PC-9 (cell line): Measurements from ENCODE around the gene MEAK7. TPM values are rescaled to one million over a fixed set of nuclear protein-coding genes. Genes with fewer than 3 reads are reported as not detected.

Experiments
- BruUV-seq: library from RNA; stranded (reverse); fragments of 400-500 nt; replicated peaks from 2 replicates; lab custom pipeline; 2021; lab: Mats Ljungman, UMichigan
- CTCF ChIA-PET: fragments of 300-600 bp; sonication (Branson Sonifier 250); formaldehyde crosslinking; loops from one replicate; lab custom pipeline; 2022; ENCODE audit warnings: antibody characterized with exemption; lab: Charles Lee
- POLR2A ChIA-PET: fragments of 300-600 bp; sonication (Branson Sonifier 250); formaldehyde crosslinking; loops from one replicate; lab custom pipeline; 2022; ENCODE audit warnings: antibody characterized with exemption; ENCODE audit not compliant: unreplicated experiment; lab: Charles Lee
- DNase-seq, 2 experiments: peaks; one replicate each; pipeline versions ENCODE4 v3.0.0 to v3.0.0-alpha.2; 2015 to 2022; ENCODE audit warnings: mixed read lengths in 1 of 2
- H2AFZ ChIP-seq: fragments of 200-600 bp; sonication (generic); 2 replicates; pipeline ENCODE4 v1.8.1; 2017; ENCODE audit warnings: antibody characterized with exemption
- H3F3A ChIP-seq: fragments of 200-600 bp; sonication (generic); 2 replicates; pipeline ENCODE4 v1.8.1; 2017; ENCODE audit warnings: antibody characterized with exemption, mild to moderate bottlenecking, low read depth; ENCODE audit not compliant: insufficient read depth
- H3K27ac ChIP-seq: fragments of 200-600 bp; sonication (generic); 2 replicates; pipeline ENCODE4 v1.6.1; 2016; ENCODE audit warnings: mixed run types
- H3K27me3 ChIP-seq: fragments of 200-600 bp; sonication (generic); 2 replicates; pipeline ENCODE4 v1.6.1; 2016; ENCODE audit warnings: low read depth, mixed run types; ENCODE audit not compliant: insufficient read depth
- H3K36me3 ChIP-seq: fragments of 200-600 bp; sonication (generic); 2 replicates; pipeline ENCODE4 v1.6.1; 2016; ENCODE audit warnings: low read depth, mixed run types
- H3K4me1 ChIP-seq: fragments of 200-600 bp; sonication (generic); replicated peaks from 2 replicates; pipeline ENCODE4 v1.6.1; 2016; ENCODE audit warnings: mixed run types; ENCODE audit not compliant: insufficient read depth
- H3K4me2 ChIP-seq: fragments of 200-600 bp; sonication (generic); 2 replicates; pipeline ENCODE4 v1.6.1; 2017; ENCODE audit warnings: mixed run types
- H3K4me3 ChIP-seq: fragments of 200-600 bp; sonication (generic); 2 replicates; pipeline ENCODE4 v1.6.1; 2016; ENCODE audit warnings: mixed run types
- H3K79me2 ChIP-seq: fragments of 200-600 bp; sonication (generic); 2 replicates; pipeline ENCODE4 v1.6.1; 2017; ENCODE audit warnings: low read depth, mixed run types
- H3K9me2 ChIP-seq: fragments of 200-600 bp; sonication (generic); 2 replicates; pipeline ENCODE4 v1.8.1; 2017; ENCODE audit warnings: mild to moderate bottlenecking; ENCODE audit not compliant: insufficient read depth
- H3K9me3 ChIP-seq: fragments of 200-600 bp; sonication (generic); 2 replicates; pipeline ENCODE4 v1.8.1; 2016; ENCODE audit warnings: low read depth; ENCODE audit not compliant: insufficient read depth
- H4K20me1 ChIP-seq: fragments of 200-600 bp; sonication (generic); 2 replicates; pipeline ENCODE4 v1.8.1; 2017; ENCODE audit not compliant: insufficient read depth
- EZH2 ChIP-seq: fragments of 200-600 bp; sonication (generic); IDR thresholded peaks from 2 replicates; pipeline ENCODE4 v1.8.0; 2017; ENCODE audit warnings: antibody characterized with exemption, low read depth
- intact Hi-C: fragments of 100-400 bp; cut with micrococcal nuclease; formaldehyde crosslinking; loops from one replicate; pipeline ENCODE4 v1.10.0; 2022; ENCODE audit not compliant: unreplicated experiment
- total RNA-seq: library from RNA; stranded (reverse); gene quantifications from 2 replicates; pipeline ENCODE4 v1.2.3, GENCODE V29; 2021
- TF ChIP-seq, protein P1 (sequence below): fragments of 200-600 bp; sonication (generic); conservative IDR thresholded peaks from 2 replicates; pipeline ENCODE4 v1.6.1; 2017; ENCODE audit warnings: mixed run types, antibody characterized with exemption, mild to moderate bottlenecking, moderate library complexity

MEAK7 gene
- total RNA-seq, 1 experiment from 2014 or later = 73.4 TPM

DNA sequence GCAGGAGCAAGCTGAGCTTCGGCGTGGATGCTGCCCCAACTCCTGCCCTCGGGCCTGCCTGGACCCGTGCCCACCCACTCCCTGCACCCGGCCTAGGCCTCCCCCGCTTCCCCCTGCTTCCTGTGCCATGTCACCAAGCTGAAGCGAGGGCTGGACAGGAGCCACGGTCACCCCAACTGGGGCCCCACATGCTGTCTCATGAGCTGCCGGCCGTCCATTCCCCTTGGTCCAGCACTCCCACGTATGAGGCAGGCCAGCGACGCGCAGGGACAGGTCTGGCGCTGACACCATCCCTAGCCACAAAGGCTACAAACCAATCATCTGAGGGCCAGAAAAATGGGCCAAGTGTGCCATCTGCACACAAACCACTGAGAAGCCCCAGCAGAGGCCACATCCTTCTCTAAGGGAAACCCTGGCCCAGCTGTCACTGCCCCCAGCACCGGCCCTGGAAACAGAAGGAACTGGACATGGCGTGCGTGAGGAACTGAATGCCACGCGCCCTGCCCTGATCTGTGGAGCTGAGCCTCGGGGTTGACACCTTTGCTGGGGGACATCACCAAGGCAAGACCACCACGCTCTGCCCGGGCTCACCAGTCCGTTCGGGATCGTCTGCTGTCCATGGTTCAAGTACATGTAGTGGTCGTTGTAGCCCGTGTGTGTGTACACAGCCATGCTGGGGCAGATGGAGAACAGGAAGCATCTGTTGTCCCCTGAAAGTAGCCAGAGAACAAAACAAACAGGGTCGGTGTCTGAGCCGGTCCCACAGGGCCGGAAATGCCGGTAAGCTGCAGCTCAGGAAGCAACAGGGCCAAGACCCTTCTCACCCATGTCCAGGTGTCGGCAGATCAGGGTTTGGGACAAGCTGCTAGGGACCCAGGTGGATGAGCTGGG lies 22.2 kb downstream of the MEAK7 start:
- Histone ChIP-seq H2AFZ (no peak overlapping the region), H3K4me2 (no peak overlapping the region), H3K9me2 (no peaks in the 10 kb centered on the region), H3K36me3 (peaks cover 8% of the 10 kb centered on the region; the same call in 1 of the 2 replicates), H3F3A (peaks cover 14% of the 10 kb centered on the region; the same call in 1 of the 2 replicates), H3K9me3 (no peaks in the 10 kb centered on the region), H4K20me1 (no peaks in the 10 kb centered on the region; the same call in 1 of the 2 replicates), H3K4me1 (no peaks in the 10 kb centered on the region), H3K79me2 (no peaks in the 10 kb centered on the region), H3K27me3 (no peaks in the 10 kb centered on the region), H3K27ac (no peak overlapping the region), H3K4me3 (no peak overlapping the region)
- TF ChIP-seq, protein P1, sequence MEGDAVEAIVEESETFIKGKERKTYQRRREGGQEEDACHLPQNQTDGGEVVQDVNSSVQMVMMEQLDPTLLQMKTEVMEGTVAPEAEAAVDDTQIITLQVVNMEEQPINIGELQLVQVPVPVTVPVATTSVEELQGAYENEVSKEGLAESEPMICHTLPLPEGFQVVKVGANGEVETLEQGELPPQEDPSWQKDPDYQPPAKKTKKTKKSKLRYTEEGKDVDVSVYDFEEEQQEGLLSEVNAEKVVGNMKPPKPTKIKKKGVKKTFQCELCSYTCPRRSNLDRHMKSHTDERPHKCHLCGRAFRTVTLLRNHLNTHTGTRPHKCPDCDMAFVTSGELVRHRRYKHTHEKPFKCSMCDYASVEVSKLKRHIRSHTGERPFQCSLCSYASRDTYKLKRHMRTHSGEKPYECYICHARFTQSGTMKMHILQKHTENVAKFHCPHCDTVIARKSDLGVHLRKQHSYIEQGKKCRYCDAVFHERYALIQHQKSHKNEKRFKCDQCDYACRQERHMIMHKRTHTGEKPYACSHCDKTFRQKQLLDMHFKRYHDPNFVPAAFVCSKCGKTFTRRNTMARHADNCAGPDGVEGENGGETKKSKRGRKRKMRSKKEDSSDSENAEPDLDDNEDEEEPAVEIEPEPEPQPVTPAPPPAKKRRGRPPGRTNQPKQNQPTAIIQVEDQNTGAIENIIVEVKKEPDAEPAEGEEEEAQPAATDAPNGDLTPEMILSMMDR = no peak
- TF ChIP-seq EZH2 = no peak
- BruUV-seq = no TSS peak
- intact Hi-C loops = no loop called here
- ChIA-PET POLR2A (no interaction called here), CTCF (interaction anchor here (0.5 to 0.6 kb wide), 2 partner anchors 9 to 180 kb away, joined by 4 to 5 read pairs; no protein-coding TSS in a partner anchor)
- no peak for DNase-seq

DNA sequence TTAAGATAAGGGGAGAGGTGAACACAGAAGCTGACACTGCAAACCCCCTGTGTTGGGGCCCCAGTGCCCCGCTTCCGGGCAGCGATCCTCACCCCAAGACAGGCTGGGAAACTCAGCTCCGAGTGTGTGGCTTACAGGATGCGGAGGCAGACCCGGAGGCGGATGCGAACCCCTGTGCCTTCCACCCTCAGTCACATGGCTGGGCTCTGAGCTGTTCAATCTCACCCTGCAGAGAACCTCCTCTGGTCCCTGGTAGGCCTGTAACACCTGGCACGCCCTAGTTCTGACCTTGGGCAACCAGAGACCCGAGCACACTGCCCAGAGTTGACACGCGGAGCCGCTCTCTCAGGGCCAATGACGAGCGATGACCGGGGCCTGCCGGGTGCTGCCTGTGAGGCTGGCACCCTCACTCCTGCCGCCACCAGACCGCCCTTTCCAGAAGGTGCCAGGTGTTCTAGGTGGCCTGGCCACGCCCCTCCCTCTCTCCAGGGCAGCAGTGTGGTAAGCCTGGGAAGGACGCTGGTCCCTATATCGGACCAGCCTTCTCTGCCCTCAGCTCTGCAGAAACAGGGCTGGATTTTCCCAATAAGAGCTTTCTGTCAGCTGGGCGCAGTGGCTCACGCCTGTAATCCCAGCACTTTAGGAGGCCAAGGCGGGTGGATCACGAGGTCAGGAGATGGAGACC lies 23.3 kb downstream of the MEAK7 start:
- H3K4me1 ChIP-seq = peaks cover 3% of the 10 kb centered on the region
- H3K27ac ChIP-seq = no peak overlapping the region
- no peaks in the 10 kb centered on the region; the same call in 1 of the 2 replicates for H4K20me1 ChIP-seq
- TF ChIP-seq, protein P1 = no peak
- TF ChIP-seq EZH2 = no peak
- H3K9me3 ChIP-seq = no peaks in the 10 kb centered on the region
- H3K79me2 ChIP-seq = no peaks in the 10 kb centered on the region
- no peaks in the 10 kb centered on the region for H3K27me3 ChIP-seq
- CTCF ChIA-PET = no interaction called here
- peaks cover 7% of the 10 kb centered on the region; the same call in 1 of the 2 replicates for H3K36me3 ChIP-seq
- H3K4me2 ChIP-seq = no peak overlapping the region
- intact Hi-C loops = no loop called here
- no peak overlapping the region for H3K4me3 ChIP-seq
- no peaks in the 10 kb centered on the region for H3K9me2 ChIP-seq
- peaks cover 17% of the 10 kb centered on the region; the same call in 1 of the 2 replicates for H3F3A ChIP-seq
- DNase-seq = no peak
- no peak overlapping the region for H2AFZ ChIP-seq
- no TSS peak for BruUV-seq
- POLR2A ChIA-PET = no interaction called here

DNA sequence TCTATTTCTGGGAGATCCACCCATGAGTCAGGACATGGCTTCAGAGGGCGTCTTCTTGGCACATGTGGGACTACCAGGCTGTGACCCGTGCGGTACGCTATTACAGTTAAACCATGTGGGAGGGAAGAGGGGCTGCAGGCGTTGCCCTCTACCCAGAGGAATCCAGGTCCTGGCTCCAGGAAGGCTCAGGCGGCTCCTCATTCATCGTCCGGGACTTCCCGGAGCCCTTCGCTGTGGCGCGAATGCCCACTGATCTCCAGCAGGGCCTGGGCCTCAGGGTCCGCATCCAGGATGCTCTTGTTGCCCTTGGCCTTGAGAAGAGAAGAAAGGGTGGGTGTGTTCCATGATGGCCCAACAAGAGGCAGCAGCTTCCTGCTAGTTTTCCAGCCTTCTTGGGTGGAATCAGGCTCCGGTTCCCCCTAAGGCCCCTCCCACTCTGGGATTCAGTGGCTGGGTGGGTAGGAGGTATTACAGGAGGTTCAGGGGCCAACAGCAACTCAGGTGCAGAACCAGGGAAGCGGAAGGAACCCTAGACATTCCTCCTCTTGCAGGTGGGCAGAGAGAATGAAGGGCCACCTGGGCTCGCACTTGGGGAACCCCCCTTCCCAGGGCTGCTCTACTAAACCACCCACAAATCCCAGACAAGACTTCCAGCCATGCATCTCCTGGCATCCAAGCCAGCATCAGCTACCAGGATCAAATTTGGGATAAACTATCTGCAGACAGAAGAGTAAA lies 24.6 kb downstream of the MEAK7 start:
- TF ChIP-seq, protein P1 = no peak
- TF ChIP-seq EZH2 = no peak
- H4K20me1 ChIP-seq = no peaks in the 10 kb centered on the region; the same call in 1 of the 2 replicates
- no peak for DNase-seq
- POLR2A ChIA-PET = no interaction called here
- BruUV-seq = no TSS peak
- peaks cover 28% of the 10 kb centered on the region; the same call in 1 of the 2 replicates for H3F3A ChIP-seq
- peaks cover 16% of the 10 kb centered on the region for H3K4me1 ChIP-seq
- CTCF ChIA-PET = no interaction called here
- peaks cover 1% of the 10 kb centered on the region; the same call in 1 of the 2 replicates for H3K79me2 ChIP-seq
- no peak overlapping the region for H2AFZ ChIP-seq
- no peaks in the 10 kb centered on the region for H3K9me3 ChIP-seq
- no peak overlapping the region for H3K4me2 ChIP-seq
- no peak overlapping the region for H3K27ac ChIP-seq
- intact Hi-C loops = loop anchor here (5.0 kb wide), 2 partner anchors 203 to 303 kb away; no protein-coding TSS in a partner anchor
- H3K36me3 ChIP-seq = peaks cover 11% of the 10 kb centered on the region; the same call in 1 of the 2 replicates
- no peak overlapping the region for H3K4me3 ChIP-seq
- no peaks in the 10 kb centered on the region for H3K9me2 ChIP-seq
- H3K27me3 ChIP-seq = no peaks in the 10 kb centered on the region
